Measurements from ENCODE around the gene RENBP.

GRCh38 chrX:153897899-153898298 lies 46.5 kb downstream of the RENBP start:
- TF ChIP-seq FOXM1 (CRISPR knock-in tag; IDR thresholded peaks at IDR 0.05) (no peak), ZKSCAN8 (CRISPR knock-in tag; IDR thresholded peaks at IDR 0.05; ENCODE audit: borderline replicate concordance) (no peak), SP4 (CRISPR knock-in tag; IDR thresholded peaks at IDR 0.05) (no peak), POLR2A (IDR thresholded peaks at IDR 0.05; ENCODE audit: insufficient read depth in 1 of 2, low read depth in 2 of 2, low read length in 2 of 2) (no peak), PLRG1 (conservative IDR thresholded peaks at IDR 0.05) (no peak), WIZ (CRISPR knock-in tag; IDR thresholded peaks at IDR 0.05) (no peak), SNAPC4 (CRISPR knock-in tag; IDR thresholded peaks at IDR 0.05) (no peak), HNRNPL (IDR thresholded peaks at IDR 0.05; ENCODE audit: low read depth, low read length) (no peak)

All from HepG2 (cell line).